ENCODE results near the gene KCNF1.

KCNF1 gene

GRCh38 chr2:10911291-10912075 is at the start of gene KCNF1:
Gene KCNF1 (plus strand): TSS chr2:10911934. CDS start chr2:10912427, 493 bp downstream.
- peak; percentile 71 for DNase-seq (ENCODE audit: low read depth)

DNA sequence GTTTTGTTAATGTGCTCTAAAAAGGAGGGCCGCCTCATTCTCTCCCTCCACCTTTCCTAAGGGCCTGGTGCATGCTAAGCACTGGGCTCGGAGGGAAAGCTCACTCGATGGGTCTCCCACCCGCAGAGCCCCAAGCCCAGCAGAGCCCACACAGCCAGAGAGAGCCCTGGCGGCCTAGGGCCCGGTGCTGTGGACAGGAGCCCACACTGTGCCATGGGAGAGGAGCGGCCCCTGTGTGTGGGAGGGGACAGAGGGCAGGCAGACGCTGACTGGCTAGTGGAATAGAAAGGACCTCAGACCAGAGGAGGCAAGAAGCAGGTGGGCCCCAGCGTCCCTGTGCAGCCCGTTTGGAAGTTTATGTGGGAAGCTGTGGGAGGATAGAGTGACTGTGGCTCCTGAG is 49.4 kb upstream of the KCNF1 start:
- no peak for DNase-seq (ENCODE audit: low read depth)

- no peak for DNase-seq (ENCODE audit: low read depth)
Observed at GRCh38 chr2:10863047-10863446, 48.7 kb upstream of the KCNF1 start.

DNA sequence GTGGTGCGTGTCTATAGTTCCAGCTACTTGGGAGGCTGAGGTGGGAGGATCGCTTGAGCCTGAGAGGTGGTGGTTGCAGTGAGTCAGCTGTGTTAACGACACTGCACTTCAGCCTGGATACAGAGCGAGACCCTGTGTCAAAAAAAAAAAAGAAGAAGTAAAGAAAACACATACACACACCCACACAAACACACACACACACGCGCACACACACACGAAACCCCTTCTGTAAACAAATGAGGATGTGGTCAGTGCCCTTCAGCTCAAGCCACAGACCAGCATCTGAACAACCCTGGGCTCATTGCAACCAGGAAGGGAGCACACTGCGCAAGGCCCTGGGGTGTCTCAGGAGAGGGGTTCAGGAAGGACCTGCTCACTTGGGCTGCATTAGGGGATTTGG is 47.9 kb upstream of the KCNF1 start:
- DNase-seq (ENCODE audit: low read depth) = no peak

DNA sequence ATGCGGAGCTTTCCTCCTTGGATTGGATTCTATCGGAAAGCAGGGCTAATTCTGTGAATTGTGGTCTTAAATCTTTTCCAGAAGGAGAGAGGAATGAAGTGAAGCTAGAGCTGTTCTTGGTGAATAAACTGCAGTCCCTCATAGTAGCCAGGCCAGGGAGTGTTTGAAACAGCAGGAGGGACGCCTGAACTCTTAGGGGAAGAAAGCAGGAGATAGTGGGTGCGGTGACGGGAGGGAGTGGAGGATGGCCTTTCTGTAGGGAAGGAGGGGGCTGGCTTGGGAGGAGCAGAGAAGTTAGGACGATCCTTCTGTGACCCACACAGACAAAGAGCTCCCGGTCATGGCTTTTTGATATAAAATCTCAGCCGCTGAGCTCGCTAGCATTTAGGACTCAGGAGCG is 47.5 kb upstream of the KCNF1 start:
- DNase-seq (ENCODE audit: low read depth) = no peak

DNA sequence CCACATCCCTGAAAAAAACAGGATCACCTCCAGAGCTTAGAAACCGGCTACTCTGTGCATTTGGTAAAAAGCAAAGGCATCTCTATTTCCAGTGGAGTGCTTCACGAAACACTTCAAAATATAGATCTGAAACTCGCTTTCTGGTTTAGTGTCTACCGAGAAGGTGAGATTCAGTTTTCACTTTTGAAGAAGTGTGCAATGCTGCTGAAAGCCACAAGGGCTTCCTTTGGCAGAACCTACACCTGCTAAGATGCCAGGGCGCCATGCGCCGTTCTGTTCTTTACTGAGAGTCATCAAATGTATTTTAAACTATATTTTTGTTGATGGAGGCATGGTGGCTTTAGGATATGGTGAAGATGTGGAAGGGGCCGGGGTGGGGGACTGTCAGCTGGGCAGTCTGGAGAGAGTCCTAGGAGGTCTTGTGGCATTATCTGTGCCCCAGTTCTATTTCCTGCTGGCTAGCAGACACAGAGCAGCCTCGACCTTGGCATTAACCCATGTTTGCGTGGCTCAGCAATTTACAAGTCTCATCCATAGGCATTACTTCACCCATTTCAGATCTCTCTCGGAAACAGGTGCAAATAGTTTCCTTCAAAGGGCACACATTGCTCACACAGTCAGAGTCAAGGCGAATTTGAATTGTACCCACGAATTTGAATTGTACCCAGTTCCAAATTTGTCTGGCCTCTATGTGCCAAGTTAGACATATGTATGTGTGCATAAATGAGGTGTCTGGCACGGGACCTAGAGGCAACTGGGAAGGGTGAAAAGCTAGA is 46.7 kb upstream of the KCNF1 start:
- DNase-seq (ENCODE audit: low read depth) = no peak

- DNase-seq (ENCODE audit: low read depth) = no peak
Observed at GRCh38 chr2:10865841-10866240, 45.9 kb upstream of the KCNF1 start.

- no peak for DNase-seq (ENCODE audit: low read depth)
Observed at GRCh38 chr2:10867692-10868420, 43.9 kb upstream of the KCNF1 start.

- DNase-seq (ENCODE audit: low read depth) = peak; percentile 84
Observed at GRCh38 chr2:10868465-10869314, 43.0 kb upstream of the KCNF1 start.

DNA sequence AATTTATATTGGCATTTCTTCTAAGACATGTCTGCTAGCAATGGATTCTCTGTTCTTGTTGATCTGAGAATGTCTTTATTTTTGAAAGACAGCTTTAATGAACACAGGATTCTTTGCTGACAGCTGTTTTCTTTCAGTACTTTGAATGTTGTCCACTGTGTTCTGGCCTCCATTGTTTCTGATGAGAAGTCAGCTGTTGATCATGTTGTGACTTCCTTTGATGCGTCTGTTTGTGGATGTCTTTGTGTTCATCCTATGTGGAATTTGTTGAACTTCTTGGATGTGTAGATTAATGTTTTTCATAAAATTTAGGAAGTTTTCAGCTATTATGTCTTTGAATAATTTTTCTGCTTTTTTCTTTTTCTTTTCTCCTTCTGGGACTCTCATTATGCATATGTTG is 39.8 kb upstream of the KCNF1 start:
- no peak for DNase-seq (ENCODE audit: low read depth)

- DNase-seq (ENCODE audit: low read depth) = no peak
Observed at GRCh38 chr2:10873171-10873570, 38.6 kb upstream of the KCNF1 start.

DNA sequence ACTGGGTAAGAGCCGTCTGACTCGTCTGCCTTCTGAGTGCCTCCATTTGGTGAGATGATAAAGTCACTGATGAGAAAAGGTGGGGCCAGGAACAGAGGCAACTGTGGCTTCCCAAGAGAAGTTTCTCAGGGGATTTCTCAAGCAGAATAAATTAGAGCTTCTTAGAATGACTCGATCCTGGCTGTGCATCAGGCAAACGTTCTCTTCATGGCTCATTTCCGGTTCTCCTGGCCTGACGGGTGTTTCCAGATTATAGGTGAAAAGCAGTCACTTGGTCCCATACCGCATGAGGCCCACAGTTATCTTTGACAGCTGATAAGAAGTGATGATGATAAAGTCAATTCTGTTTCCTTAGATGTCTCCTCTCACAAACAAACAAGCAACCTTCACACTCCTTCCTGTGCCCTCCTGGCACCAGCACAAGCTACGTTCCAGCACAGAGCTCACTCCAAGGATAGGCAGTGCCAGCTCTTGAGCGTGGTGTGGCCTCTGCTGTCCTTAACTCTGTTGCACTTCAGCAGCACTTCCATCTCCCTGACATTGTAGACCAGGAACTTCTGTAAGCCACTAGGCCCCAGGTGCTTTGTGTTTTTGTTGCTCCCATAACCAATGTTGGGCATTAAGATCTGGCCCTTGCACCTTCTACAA is 37.8 kb upstream of the KCNF1 start:
- peak; percentile 62 for DNase-seq (ENCODE audit: low read depth)

DNA sequence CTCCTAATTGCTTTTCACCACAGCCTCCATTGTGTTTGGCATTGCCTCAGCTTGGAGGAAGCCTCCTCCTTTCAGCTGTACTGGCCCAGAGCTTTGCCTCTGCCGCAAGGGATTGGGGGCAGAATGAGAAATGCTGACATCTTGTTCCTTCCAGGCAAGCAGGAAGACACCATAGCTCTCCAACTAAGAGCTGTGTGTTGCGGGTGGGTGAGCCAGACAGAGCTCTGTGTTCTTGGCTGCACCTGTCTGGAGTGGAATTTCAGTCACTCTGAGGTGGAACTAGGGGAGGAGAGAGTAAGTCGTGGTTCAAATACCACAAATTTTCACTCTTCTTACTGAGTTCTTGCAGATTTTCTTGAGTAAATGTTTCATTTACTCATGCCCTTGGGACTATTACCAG is 36.6 kb upstream of the KCNF1 start:
- DNase-seq (ENCODE audit: low read depth) = no peak

DNA sequence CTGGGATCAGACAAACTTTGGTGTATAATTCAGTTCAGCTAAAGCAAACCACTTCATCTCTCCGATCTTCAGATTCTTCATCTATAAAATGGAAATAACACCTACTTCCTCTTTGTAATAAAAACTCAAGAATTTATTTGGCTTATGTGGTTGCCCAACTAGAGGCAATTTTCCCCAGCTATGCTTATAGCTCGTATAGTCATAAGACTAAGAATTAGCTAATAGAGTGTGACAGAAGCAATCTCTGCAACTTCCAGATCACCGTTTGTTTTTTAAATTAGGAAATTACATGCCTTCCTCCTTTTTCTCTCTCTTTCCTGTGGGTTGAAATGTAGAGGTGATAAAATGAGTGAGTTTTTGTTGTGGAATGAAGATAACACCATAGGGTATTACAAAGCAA is 35.3 kb upstream of the KCNF1 start:
- no peak for DNase-seq (ENCODE audit: low read depth)

DNA sequence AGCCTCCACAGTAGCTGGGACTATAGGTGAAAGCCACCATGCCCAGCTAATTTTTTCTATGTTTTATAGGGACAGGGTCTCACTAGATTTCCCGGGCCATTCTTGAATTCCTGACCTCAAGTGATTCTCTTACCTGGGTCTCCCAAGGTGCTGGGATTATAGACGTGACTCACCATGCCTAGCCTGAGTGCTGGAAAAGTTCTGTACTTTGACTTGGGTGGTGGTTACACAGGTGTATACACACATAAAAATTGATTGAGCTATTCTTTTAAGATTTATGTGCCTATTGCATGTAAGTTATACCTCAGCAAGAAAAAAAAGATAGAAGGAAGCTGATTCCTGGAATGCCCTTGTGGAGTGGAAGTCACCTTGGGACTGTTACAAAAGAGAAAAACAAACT is 34.8 kb upstream of the KCNF1 start:
- DNase-seq (ENCODE audit: low read depth) = no peak

- DNase-seq (ENCODE audit: low read depth) = peak; percentile 58
Observed at GRCh38 chr2:10877651-10878111, 34.1 kb upstream of the KCNF1 start.

GRCh38 chr2:10878268-10878915 is 33.3 kb upstream of the KCNF1 start:
- no peak for DNase-seq (ENCODE audit: low read depth)

GRCh38 chr2:10879159-10879558 is 32.6 kb upstream of the KCNF1 start:
- DNase-seq (ENCODE audit: low read depth) = no peak

DNA sequence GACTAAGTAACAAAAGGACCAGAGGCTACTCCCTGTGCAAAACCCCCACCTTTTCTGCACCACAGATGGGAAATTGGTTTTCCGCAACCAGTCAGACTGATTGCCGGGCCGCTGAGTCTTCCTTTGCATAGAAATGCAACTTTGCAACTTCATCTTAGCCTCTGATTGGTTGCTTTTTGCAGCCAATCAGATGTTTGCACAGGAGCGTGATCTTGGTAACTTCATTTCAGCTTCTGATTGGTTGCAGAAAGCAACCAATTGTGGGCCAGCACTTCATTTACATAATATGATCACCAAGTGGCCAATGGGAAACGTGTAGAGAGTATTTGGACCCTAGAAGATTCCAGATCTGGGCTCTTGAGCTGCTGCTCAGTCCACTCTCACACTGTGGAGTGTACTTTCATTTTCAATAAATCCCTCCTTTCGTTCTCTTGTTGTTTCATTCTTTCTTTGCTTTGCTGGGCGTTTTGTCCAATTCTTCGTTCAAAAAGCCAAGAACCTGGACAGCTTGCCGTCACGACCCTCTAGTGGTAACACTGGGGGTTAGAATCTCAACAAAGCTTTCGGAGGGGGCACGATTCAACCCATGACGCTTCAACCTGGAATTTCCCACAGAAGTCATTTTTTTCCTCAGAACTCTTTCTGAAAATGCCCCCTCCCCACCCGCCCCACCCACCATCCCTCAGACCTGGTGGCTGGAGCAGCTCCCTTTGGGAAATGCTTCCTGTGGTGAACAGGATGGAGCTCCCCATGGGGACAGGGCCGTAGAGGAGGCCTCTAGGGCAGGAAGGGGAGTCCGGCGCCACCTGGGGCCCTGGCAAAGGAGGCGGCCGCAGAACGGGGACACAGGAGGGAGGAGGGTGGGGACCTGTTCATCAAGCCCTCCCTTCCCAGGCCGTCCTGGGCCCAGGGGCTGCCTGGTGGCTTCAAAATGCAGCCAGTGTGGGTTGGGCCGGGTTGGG is 31.8 kb upstream of the KCNF1 start:
- DNase-seq (ENCODE audit: low read depth) = no peak
